ENCODE data around the gene FER1L5. TPM values are rescaled to one million over a fixed set of nuclear protein-coding genes. Genes with fewer than 3 reads are reported as not detected.
A peak's percentile ranks its signal among the peaks of the same experiment; 100 is the strongest.

FER1L5 gene
- total and polyA plus RNA-seq, 9 donors, result 0.17 to 3.9 (median 1.1) TPM

DNA sequence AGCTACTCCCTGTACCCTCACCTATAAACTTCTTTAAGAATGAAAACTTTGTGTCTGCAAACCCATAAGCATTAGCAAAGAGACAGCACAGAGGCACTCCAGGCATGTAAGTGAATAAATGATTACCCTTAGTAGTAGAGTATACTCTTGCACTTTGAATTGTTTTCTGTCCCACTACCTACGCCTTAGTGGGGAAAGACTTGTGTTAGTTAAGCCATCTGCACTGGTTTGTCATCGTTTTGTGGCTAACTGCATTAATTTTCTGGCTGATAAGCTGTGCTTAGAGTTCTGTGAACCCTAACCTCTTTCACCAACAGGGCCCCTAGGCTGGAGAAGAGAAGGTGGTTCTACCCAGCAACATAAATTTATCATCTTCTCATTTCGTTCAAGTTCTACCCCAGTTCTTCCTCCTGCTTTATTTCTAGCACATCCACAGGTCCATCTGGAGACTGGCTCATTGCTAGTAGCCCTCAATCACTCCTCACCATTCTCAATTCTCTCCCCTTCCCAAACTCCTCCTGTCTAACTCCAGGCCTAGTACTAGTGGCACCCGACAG is 96.6 kb downstream of the FER1L5 start:
- Histone ChIP-seq H3K36me3 (ENCODE audit: control insufficient read depth, insufficient read depth, low read length) (peaks cover 28% of the 10 kb centered on the region), H3K4me1 (ENCODE audit: control insufficient read depth, insufficient read depth, low read length) (peaks cover 16% of the 10 kb centered on the region), H3K27me3 (ENCODE audit: control insufficient read depth, insufficient read depth, low read length) (no peaks in the 10 kb centered on the region), H3K27ac (ENCODE audit: low read length) (peak overlapping the region; percentile 74), H3K4me3 (ENCODE audit: low read length) (peak overlapping the region; percentile 62), H3K9me3 (replicated peaks; ENCODE audit: control insufficient read depth, low read depth, low read length) (no peaks in the 10 kb centered on the region)
- no peak for DNase-seq
- WGBS (ENCODE audit: insufficient coverage), result 0% methylated on average over 2 of the region's 4 CpGs

DNA sequence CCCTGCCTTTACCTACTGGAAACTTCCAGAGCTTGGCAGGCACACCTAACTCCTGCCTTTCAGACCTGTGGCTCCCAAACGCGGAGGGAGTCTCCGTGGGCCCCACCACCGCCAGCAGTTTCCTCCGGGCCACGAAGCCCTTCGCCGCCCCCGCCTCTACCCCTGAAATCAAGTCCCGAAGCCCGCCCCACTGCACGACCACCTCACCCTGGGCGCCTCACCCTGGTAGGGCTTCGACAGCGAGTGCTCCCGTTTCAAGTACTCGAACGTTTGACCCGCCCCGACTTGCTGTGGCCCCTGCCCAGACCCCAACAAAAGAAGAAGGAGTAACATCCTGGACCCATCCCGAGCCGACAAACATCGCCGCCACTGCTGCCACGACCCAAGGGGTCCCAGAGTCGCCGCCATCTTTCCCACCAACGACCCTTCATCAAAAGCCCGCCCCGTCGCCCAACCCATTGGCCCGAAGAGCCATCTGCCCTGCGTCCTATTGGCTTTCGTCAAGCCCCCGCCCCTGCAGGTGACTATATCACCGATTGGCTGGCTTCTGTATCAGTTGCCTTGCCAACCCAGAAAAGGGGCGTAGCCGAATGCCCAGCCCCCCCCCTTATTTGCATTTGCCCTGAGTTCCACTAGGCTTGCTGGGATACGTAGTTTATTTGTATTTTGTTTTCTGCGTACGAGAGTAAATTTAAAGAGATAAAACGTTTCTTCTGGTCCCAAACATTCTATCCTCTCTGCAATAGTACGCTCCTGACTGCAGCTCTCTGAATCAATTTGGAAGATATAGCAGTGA is 97.3 kb downstream of the FER1L5 start, which contains the start of gene LMAN2L:
TSS of gene LMAN2L (minus strand) at position 432 of the 796 bp plus-strand sequence. CDS start at position 408, 24 bp downstream.
- Histone ChIP-seq H3K27ac (ENCODE audit: low read length) (peak within 1 kb of the TSS; percentile 74), H3K36me3 (ENCODE audit: control insufficient read depth, insufficient read depth, low read length) (peaks cover 22% of the 10 kb centered on the region), H3K27me3 (ENCODE audit: control insufficient read depth, insufficient read depth, low read length) (no peaks in the 10 kb centered on the region), H3K4me3 (ENCODE audit: low read length) (peak within 1 kb of the TSS; percentile 62), H3K4me1 (ENCODE audit: control insufficient read depth, insufficient read depth, low read length) (peaks cover 16% of the 10 kb centered on the region), H3K9me3 (replicated peaks; ENCODE audit: control insufficient read depth, low read depth, low read length) (no peaks in the 10 kb centered on the region)
- peak; percentile 99 for DNase-seq
- WGBS (ENCODE audit: insufficient coverage), result 0% methylated on average over 30 of the region's 43 CpGs

DNA sequence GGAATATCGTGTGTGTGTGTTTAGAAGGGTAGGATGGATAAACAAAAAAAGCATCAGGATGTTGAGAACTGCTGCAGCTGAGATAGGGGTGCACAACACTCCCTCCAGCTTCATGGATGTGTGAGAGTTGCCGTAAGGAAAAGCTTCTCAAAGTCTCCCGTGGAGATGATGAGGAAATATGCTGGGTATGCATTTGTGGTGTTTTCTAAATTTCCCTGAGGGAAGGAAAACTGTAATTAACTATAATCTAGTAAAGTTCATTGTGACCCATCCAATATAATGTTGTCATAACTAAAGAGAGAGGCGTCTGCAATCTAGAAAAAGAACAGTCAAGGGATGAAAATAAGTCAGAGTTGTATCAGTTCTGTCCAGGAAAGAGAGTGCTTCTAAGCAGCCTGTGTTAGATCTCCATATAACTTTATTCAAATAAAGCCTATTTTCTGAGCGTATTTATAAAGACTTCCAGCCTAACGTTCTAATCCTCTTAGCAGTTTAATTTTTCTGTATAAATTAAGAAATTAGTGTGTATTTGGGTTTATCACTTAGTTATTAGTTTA is 104.6 kb downstream of the FER1L5 start:
- no peak for DNase-seq
- no peaks in the 10 kb centered on the region for H3K4me1 ChIP-seq (ENCODE audit: control insufficient read depth, insufficient read depth, low read length)
- peaks cover 2% of the 10 kb centered on the region for H3K27me3 ChIP-seq (ENCODE audit: control insufficient read depth, insufficient read depth, low read length)
- no peaks in the 10 kb centered on the region for H3K36me3 ChIP-seq (ENCODE audit: control insufficient read depth, insufficient read depth, low read length)
- no peak overlapping the region for H3K27ac ChIP-seq (ENCODE audit: low read length)
- H3K9me3 ChIP-seq (replicated peaks; ENCODE audit: control insufficient read depth, low read depth, low read length), result no peaks in the 10 kb centered on the region
- no peak overlapping the region for H3K4me3 ChIP-seq (ENCODE audit: low read length)
- 88% methylated on average over 1 of the region's 6 CpGs for WGBS (ENCODE audit: insufficient coverage)

DNA sequence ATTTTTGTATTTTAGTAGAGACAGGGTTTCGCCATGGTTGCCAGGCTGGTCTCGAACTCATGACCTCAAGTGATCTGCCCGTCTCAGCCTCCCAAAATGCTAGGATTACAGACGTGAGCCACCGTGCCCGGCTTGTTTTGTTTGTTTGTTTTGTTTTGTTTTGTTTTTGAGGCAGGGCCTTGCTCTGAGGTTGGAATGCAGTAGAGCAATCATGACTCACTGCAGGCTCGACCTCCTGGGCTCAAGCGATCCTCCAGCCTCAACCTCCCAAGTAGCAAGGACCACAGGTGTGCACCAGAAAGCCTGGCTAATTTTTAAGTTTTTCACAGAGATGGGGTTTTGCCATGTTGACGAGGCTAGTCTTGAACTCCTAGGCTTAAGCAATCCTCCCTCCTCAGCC is 109.2 kb downstream of the FER1L5 start:
- 90% methylated on average over 5 of the region's 9 CpGs for WGBS (ENCODE audit: insufficient coverage)
- no peaks in the 10 kb centered on the region for H3K4me1 ChIP-seq (ENCODE audit: control insufficient read depth, insufficient read depth, low read length)
- H3K36me3 ChIP-seq (ENCODE audit: control insufficient read depth, insufficient read depth, low read length), result no peaks in the 10 kb centered on the region

DNA sequence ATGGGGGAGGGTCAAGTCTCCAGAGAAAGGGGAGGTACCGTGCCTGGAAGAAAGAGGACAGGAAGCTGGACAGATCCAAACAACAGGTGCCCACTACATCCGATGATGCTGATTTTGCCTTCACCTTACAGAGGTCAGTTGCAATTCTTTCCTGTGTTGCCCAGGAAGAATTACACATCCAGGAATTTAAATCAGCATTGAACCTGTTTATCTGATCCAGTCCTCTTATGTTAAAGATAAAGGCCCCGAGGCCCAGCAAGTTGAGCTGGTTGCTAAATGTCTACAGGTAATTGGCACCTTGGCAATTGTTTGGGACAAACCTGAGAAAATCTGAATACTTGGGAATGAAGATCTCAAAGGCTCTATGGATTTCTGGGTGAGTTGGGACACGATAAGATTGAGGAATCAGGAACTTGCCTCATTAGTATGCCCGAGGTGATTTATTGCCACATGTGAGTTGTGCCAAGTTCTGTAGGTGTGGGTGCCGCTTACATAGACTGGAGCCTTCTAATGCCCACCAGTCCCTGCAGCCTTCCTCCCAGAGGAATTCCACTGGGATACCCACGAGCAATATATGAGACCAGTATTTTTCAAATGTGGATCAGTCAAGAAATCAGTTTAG is 111.2 kb downstream of the FER1L5 start:
- Histone ChIP-seq H3K36me3 (ENCODE audit: control insufficient read depth, insufficient read depth, low read length) (no peaks in the 10 kb centered on the region), H3K4me3 (ENCODE audit: low read length) (no peak overlapping the region), H3K9me3 (replicated peaks; ENCODE audit: control insufficient read depth, low read depth, low read length) (no peaks in the 10 kb centered on the region), H3K27me3 (ENCODE audit: control insufficient read depth, insufficient read depth, low read length) (peaks cover 3% of the 10 kb centered on the region), H3K27ac (ENCODE audit: low read length) (no peak overlapping the region), H3K4me1 (ENCODE audit: control insufficient read depth, insufficient read depth, low read length) (no peaks in the 10 kb centered on the region)
- WGBS (ENCODE audit: insufficient coverage), result 76% methylated on average over 2 of the region's 7 CpGs
- DNase-seq, result no peak

More for the DNA sequence above, 109.2 kb downstream of the FER1L5 start:
- H3K27ac ChIP-seq (ENCODE audit: low read length), result no peak overlapping the region
- H3K4me3 ChIP-seq (ENCODE audit: low read length), result no peak overlapping the region
- DNase-seq, result no peak
- peaks cover 3% of the 10 kb centered on the region for H3K27me3 ChIP-seq (ENCODE audit: control insufficient read depth, insufficient read depth, low read length)
- H3K9me3 ChIP-seq (replicated peaks; ENCODE audit: control insufficient read depth, low read depth, low read length), result no peaks in the 10 kb centered on the region

DNA sequence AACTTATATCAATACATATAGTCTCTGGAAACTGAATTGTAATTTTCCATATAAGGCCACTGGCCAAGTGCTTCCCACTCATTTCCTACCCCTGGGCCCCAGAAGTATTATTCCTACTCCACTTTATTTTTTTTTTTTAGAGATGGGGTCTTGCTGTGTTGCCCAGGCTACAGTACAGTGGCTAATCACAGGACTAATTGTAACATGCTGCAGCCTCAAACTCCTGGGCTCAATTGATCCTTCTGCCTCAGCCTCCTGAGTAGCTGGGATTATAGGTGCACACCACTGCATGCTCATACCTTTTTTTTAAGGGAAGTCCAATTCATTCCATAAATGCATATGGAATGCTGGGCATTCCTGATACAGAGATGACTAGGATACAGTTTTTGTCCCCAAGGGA is 111.8 kb downstream of the FER1L5 start:
- H3K27me3 ChIP-seq (ENCODE audit: control insufficient read depth, insufficient read depth, low read length), result peaks cover 3% of the 10 kb centered on the region

More for the DNA sequence above, 111.8 kb downstream of the FER1L5 start:
- H3K4me3 ChIP-seq (ENCODE audit: low read length), result no peak overlapping the region
- H3K27ac ChIP-seq (ENCODE audit: low read length), result no peak overlapping the region
- H3K4me1 ChIP-seq (ENCODE audit: control insufficient read depth, insufficient read depth, low read length), result no peaks in the 10 kb centered on the region
- no peaks in the 10 kb centered on the region for H3K36me3 ChIP-seq (ENCODE audit: control insufficient read depth, insufficient read depth, low read length)
- H3K9me3 ChIP-seq (replicated peaks; ENCODE audit: control insufficient read depth, low read depth, low read length), result no peaks in the 10 kb centered on the region
- DNase-seq, result no peak

Other genes starting within 250 kb of the FER1L5 start
- gene NEURL3, start 137.4 kb upstream of the FER1L5 start, total RNA-seq, result 0.13 TPM
- under 1 TPM in 5 of 8 donors, not detected in 3; 0.12 to 0.30 (median 0.15) TPM for gene NEURL3, start 137.4 kb upstream of the FER1L5 start, polyA plus RNA-seq (ENCODE audit: insufficient read depth in 1 of 8, insufficient read length in 8 of 8, low replicate concordance in 1 of 8)
- 11.3 TPM for gene ARID5A, start 106.0 kb upstream of the FER1L5 start, total RNA-seq
- 10 to 100 TPM; 10.8 to 26.7 (median 22.8) TPM for gene ARID5A, start 106.0 kb upstream of the FER1L5 start, polyA plus RNA-seq (ENCODE audit: insufficient read depth in 1 of 8, insufficient read length in 8 of 8, low replicate concordance in 1 of 8)
- 32.2 TPM for gene KANSL3, start 4.5 kb upstream of the FER1L5 start, total RNA-seq
- gene KANSL3, start 4.5 kb upstream of the FER1L5 start, polyA plus RNA-seq (ENCODE audit: insufficient read depth in 1 of 8, insufficient read length in 8 of 8, low replicate concordance in 1 of 8), result 10 to 100 TPM; 26.2 to 35.3 (median 30.3) TPM
- 27.4 TPM for gene LMAN2L, start 97.3 kb downstream of the FER1L5 start, total RNA-seq
- gene LMAN2L, start 97.3 kb downstream of the FER1L5 start, polyA plus RNA-seq (ENCODE audit: insufficient read depth in 1 of 8, insufficient read length in 8 of 8, low replicate concordance in 1 of 8), result 10 to 100 TPM; 22.5 to 30.3 (median 27.7) TPM
- 14.9 TPM for gene CNNM4, start 118.1 kb downstream of the FER1L5 start, total RNA-seq
- gene CNNM4, start 118.1 kb downstream of the FER1L5 start, polyA plus RNA-seq (ENCODE audit: insufficient read depth in 1 of 8, insufficient read length in 8 of 8, low replicate concordance in 1 of 8), result 10 to 100 TPM; 19.9 to 30.0 (median 25.0) TPM
- 4.9 TPM for gene CNNM3, start 173.5 kb downstream of the FER1L5 start, total RNA-seq
- gene CNNM3, start 173.5 kb downstream of the FER1L5 start, polyA plus RNA-seq (ENCODE audit: insufficient read depth in 1 of 8, insufficient read length in 8 of 8, low replicate concordance in 1 of 8), result 10 to 100 TPM; 13.5 to 22.2 (median 16.9) TPM
- 6.5 TPM for gene ANKRD23, start 201.3 kb downstream of the FER1L5 start, total RNA-seq
- gene ANKRD23, start 201.3 kb downstream of the FER1L5 start, polyA plus RNA-seq (ENCODE audit: insufficient read depth in 1 of 8, insufficient read length in 8 of 8, low replicate concordance in 1 of 8), result 1 to 10 TPM; 4.1 to 8.1 (median 7.0) TPM
- gene ANKRD39, start 215.3 kb downstream of the FER1L5 start, total RNA-seq, result 7.5 TPM
- 1 to 10 TPM; 5.9 to 7.7 (median 6.7) TPM for gene ANKRD39, start 215.3 kb downstream of the FER1L5 start, polyA plus RNA-seq (ENCODE audit: insufficient read depth in 1 of 8, insufficient read length in 8 of 8, low replicate concordance in 1 of 8)
- 26.3 TPM for gene SEMA4C, start 227.3 kb downstream of the FER1L5 start, total RNA-seq
- gene SEMA4C, start 227.3 kb downstream of the FER1L5 start, polyA plus RNA-seq (ENCODE audit: insufficient read depth in 1 of 8, insufficient read length in 8 of 8, low replicate concordance in 1 of 8), result 10 to 100 TPM; 28.6 to 39.1 (median 33.7) TPM